ENCODE results near the gene HLA-DPA1. TPM values are rescaled to one million over a fixed set of nuclear protein-coding genes. Genes with fewer than 3 reads are reported as not detected.
A peak's percentile ranks its signal among the peaks of the same experiment; 100 is the strongest.

Gene HLA-DPA1
- total RNA-seq, 1 experiment from 2014 or later = 0.69 TPM

DNA sequence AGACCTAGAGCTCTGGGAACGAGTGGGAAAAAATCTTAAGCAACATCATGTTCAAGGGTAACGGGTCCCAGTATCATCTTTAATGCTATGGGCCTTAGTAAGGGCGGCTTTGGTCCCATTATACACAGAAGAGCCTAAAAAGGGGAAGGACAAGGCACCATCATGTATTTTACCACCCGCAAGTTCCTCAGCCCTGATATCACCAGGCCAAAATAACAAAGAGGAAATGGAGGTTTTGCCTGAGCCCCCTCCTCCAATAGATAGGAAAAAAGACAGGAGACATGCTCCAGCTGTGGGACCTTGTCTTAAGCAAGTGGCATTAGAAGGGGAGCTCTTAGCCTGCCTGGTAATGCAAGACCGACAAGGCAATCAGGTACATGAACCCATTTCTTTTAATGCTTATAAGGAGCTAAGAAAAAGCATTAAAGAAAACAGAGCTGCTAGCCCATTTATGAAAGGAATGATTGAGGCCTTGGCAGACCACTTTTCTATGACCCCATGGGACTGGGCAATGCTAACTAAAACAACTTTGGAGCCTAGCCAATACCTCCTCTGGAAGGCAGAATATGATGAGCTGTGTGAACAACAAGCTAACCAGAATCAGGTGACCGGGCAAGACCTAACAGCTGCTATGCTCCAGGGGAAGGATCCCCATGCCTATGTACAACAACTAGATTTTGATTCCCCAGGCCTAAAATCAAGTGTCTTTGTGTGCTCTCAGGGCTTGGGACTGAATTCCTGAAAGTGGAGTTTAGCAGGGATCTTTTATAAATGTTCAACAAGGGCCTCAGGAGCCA lies 23.2 kb downstream of the HLA-DPA1 start:
- Histone ChIP-seq H3K4me3 (ENCODE audit: low read depth in 2 of 2, low read length in 2 of 2) (no peak overlapping the region), H3K36me3 (ENCODE audit: control insufficient read depth, insufficient read depth, low read length) (no peaks in the 10 kb centered on the region), H3K9me3 (ENCODE audit: control insufficient read depth, insufficient read depth, low read depth, low read length) (no peaks in the 10 kb centered on the region), H3K4me1 (ENCODE audit: control insufficient read depth, insufficient read depth, low read length) (no peaks in the 10 kb centered on the region), H3K27ac (ENCODE audit: low read length) (no peak overlapping the region), H3K27me3 (ENCODE audit: control insufficient read depth, insufficient read depth, low read length) (peaks cover 9% of the 10 kb centered on the region)
- TF ChIP-seq, protein P1, sequence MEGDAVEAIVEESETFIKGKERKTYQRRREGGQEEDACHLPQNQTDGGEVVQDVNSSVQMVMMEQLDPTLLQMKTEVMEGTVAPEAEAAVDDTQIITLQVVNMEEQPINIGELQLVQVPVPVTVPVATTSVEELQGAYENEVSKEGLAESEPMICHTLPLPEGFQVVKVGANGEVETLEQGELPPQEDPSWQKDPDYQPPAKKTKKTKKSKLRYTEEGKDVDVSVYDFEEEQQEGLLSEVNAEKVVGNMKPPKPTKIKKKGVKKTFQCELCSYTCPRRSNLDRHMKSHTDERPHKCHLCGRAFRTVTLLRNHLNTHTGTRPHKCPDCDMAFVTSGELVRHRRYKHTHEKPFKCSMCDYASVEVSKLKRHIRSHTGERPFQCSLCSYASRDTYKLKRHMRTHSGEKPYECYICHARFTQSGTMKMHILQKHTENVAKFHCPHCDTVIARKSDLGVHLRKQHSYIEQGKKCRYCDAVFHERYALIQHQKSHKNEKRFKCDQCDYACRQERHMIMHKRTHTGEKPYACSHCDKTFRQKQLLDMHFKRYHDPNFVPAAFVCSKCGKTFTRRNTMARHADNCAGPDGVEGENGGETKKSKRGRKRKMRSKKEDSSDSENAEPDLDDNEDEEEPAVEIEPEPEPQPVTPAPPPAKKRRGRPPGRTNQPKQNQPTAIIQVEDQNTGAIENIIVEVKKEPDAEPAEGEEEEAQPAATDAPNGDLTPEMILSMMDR (IDR thresholded peaks at IDR 0.05) = no peak
- TF ChIP-seq TCF7L2 (IDR thresholded peaks at IDR 0.05; ENCODE audit: low read depth, low read length) = no peak
- TF ChIP-seq SIN3A (IDR thresholded peaks at IDR 0.05; ENCODE audit: borderline replicate concordance, insufficient read depth, low read depth, low read length) = no peak
- TF ChIP-seq, protein P2, sequence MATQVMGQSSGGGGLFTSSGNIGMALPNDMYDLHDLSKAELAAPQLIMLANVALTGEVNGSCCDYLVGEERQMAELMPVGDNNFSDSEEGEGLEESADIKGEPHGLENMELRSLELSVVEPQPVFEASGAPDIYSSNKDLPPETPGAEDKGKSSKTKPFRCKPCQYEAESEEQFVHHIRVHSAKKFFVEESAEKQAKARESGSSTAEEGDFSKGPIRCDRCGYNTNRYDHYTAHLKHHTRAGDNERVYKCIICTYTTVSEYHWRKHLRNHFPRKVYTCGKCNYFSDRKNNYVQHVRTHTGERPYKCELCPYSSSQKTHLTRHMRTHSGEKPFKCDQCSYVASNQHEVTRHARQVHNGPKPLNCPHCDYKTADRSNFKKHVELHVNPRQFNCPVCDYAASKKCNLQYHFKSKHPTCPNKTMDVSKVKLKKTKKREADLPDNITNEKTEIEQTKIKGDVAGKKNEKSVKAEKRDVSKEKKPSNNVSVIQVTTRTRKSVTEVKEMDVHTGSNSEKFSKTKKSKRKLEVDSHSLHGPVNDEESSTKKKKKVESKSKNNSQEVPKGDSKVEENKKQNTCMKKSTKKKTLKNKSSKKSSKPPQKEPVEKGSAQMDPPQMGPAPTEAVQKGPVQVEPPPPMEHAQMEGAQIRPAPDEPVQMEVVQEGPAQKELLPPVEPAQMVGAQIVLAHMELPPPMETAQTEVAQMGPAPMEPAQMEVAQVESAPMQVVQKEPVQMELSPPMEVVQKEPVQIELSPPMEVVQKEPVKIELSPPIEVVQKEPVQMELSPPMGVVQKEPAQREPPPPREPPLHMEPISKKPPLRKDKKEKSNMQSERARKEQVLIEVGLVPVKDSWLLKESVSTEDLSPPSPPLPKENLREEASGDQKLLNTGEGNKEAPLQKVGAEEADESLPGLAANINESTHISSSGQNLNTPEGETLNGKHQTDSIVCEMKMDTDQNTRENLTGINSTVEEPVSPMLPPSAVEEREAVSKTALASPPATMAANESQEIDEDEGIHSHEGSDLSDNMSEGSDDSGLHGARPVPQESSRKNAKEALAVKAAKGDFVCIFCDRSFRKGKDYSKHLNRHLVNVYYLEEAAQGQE (IDR thresholded peaks at IDR 0.05; ENCODE audit: insufficient read depth in 1 of 2, low read depth in 2 of 2, low read length in 1 of 2) = no peak
- TF ChIP-seq POLR2AphosphoS5 (IDR thresholded peaks at IDR 0.05; ENCODE audit: low read depth, low read length) = no peak
- no TSS peak for BruUV-seq (replicated peaks)
- in situ Hi-C loops (cut with HindIII; ENCODE audit: low pct_unique_long_range_greater_than_20kb, low sequenced_read_pairs) (no loop called here), intact Hi-C loops (cut with micrococcal nuclease; ENCODE audit: unreplicated experiment) (no loop called here)
- CTCF ChIA-PET = no interaction called here
- no peak for DNase-seq (ENCODE audit: low read depth, low spot score)
- POLR2A ChIA-PET = no interaction called here
- no peak for ATAC-seq

DNA sequence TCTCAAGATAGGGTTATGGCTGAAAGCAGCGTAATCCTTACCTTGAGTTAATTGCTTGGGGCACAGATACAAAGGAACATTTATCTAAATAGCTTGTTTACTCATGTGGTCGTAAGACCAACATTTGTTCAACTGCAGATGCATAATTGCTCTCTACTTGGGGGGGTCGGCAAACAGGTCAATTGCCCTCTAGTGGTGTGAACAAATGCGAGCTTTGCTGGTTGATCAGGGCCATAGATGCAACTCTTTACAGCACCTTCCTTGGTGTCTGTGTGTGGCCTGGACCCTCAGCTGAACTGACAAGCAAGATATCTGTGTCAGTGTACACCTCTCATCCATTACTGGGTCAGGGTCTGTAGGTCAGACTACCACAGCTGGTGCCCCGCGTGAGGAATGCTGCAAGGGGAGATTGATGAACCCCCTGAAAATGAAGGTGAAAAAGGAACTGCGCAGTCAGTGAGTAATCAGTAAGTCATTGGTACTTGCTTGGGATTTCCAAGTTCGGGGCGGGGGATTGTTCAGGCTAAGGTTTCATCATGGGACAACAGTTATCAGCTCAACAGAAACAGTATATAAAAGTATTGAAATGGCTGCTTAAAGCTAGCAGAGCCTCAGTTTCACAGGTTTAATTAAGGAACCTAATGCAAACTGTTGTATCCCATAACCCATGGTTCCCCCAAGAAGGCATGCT lies 24.0 kb downstream of the HLA-DPA1 start:
- H3K4me1 ChIP-seq (ENCODE audit: control insufficient read depth, insufficient read depth, low read length) = no peaks in the 10 kb centered on the region
- POLR2A ChIA-PET = no interaction called here
- CTCF ChIA-PET = interaction anchor here (0.6 to 0.7 kb wide), 3 partner anchors 16 to 31 kb away, joined by 3 read pairs; no protein-coding TSS in a partner anchor
- DNase-seq (ENCODE audit: low read depth, low spot score) = no peak
- BruUV-seq (replicated peaks) = no TSS peak
- in situ Hi-C loops (cut with HindIII; ENCODE audit: low pct_unique_long_range_greater_than_20kb, low sequenced_read_pairs) (no loop called here), intact Hi-C loops (cut with micrococcal nuclease; ENCODE audit: unreplicated experiment) (no loop called here)
- H3K36me3 ChIP-seq (ENCODE audit: control insufficient read depth, insufficient read depth, low read length) = no peaks in the 10 kb centered on the region
- H3K27ac ChIP-seq (ENCODE audit: low read length) = no peak overlapping the region
- no peak overlapping the region for H3K4me3 ChIP-seq (ENCODE audit: low read depth in 2 of 2, low read length in 2 of 2)
- no peaks in the 10 kb centered on the region for H3K9me3 ChIP-seq (ENCODE audit: control insufficient read depth, insufficient read depth, low read depth, low read length)
- H3K27me3 ChIP-seq (ENCODE audit: control insufficient read depth, insufficient read depth, low read length) = peaks cover 9% of the 10 kb centered on the region
- ATAC-seq = no peak
- TF ChIP-seq SIN3A (IDR thresholded peaks at IDR 0.05; ENCODE audit: borderline replicate concordance, insufficient read depth, low read depth, low read length) = no peak
- TF ChIP-seq, protein P1 (IDR thresholded peaks at IDR 0.05) = peak; percentile 37
